Measurements from ENCODE around the gene SYT5.

- TF ChIP-seq CTCF (optimal IDR thresholded peaks at IDR 0.05 in 1 of 3, IDR thresholded peaks at IDR 0.05 in 1 of 3, conservative IDR thresholded peaks at IDR 0.05 in 1 of 3; ENCODE audit: extremely low read depth in 1 of 3, insufficient read depth in 2 of 3, low read length in 3 of 3) (peak in 1 of 3 experiments; percentile 20), EZH2 (IDR thresholded peaks at IDR 0.05; ENCODE audit: low read length) (no peak)
Measured at GRCh38 chr19:55173714-55174409, 6.2 kb downstream of the SYT5 start.

Data from keratinocyte (primary cell).